Measurements from ENCODE around the gene ANKS3.

ANKS3 gene

GRCh38 chr16:4723071-4723767 is 10.9 kb downstream of the ANKS3 start:
- no peak overlapping the region for H2AK5ac ChIP-seq (ENCODE audit: low read depth, low read length)
- no peak overlapping the region for H3K14ac ChIP-seq (ENCODE audit: low read length)
- H3K36me3 ChIP-seq (replicated peaks in 1 of 2; ENCODE audit: control insufficient read depth in 2 of 2, insufficient read depth in 2 of 2, low read length in 2 of 2), result peaks cover 17 to 60% of the 10 kb centered on the region in 2 donors
- H3K4me2 ChIP-seq (ENCODE audit: insufficient read depth, low read length, poor library complexity, severe bottlenecking), result no peak overlapping the region
- no peaks in the 10 kb centered on the region for H3K27me3 ChIP-seq (ENCODE audit: control insufficient read depth in 3 of 3, insufficient read depth in 3 of 3, low read depth in 1 of 3, low read length in 3 of 3)
- H3K9me3 ChIP-seq (replicated peaks in 1 of 2; ENCODE audit: control insufficient read depth in 2 of 2, insufficient read depth in 1 of 2, low read depth in 1 of 2, low read length in 2 of 2), result no peaks in the 10 kb centered on the region
- no peak overlapping the region for H3K18ac ChIP-seq (ENCODE audit: low read length)
- no peak overlapping the region for H2BK5ac ChIP-seq (ENCODE audit: low read length)
- H2AFZ ChIP-seq (ENCODE audit: low read length), result no peak overlapping the region
- no peak overlapping the region for H2BK12ac ChIP-seq (ENCODE audit: low read length)
- H3K9ac ChIP-seq (ENCODE audit: low read depth, low read length, poor library complexity), result no peak overlapping the region
- H2BK15ac ChIP-seq (ENCODE audit: low read length), result no peak overlapping the region
- no peak overlapping the region for H3K4me3 ChIP-seq (ENCODE audit: low read length in 2 of 2)
- no peak overlapping the region for H2BK120ac ChIP-seq (ENCODE audit: low read depth, low read length)
- H4K8ac ChIP-seq (ENCODE audit: low read depth, low read length), result no peak overlapping the region
- H3K4me1 ChIP-seq (ENCODE audit: control insufficient read depth in 2 of 2, insufficient read depth in 1 of 2, low read depth in 1 of 2, low read length in 2 of 2), result no peaks in the 10 kb centered on the region
- H3K27ac ChIP-seq (replicated peaks; ENCODE audit: low read length), result no peak overlapping the region
- peak overlapping the region; percentile 65 for H3K23ac ChIP-seq (ENCODE audit: low read depth, low read length, poor library complexity)
- no CpG with 5 or more reads among the region's 14 CpGs for WGBS, 2 donors (ENCODE audit: extremely low coverage in 2 of 2, insufficient read length in 2 of 2, insufficient replicate concordance in 1 of 2)
- H4K91ac ChIP-seq (ENCODE audit: low read depth, low read length, poor library complexity), result no peak overlapping the region
- DNase-seq (ENCODE audit: low spot score), result no peak
- no peak overlapping the region for H3K4ac ChIP-seq (ENCODE audit: low read length)
- H3K79me1 ChIP-seq (ENCODE audit: low read depth, low read length), result peaks cover 11% of the 10 kb centered on the region

DNA sequence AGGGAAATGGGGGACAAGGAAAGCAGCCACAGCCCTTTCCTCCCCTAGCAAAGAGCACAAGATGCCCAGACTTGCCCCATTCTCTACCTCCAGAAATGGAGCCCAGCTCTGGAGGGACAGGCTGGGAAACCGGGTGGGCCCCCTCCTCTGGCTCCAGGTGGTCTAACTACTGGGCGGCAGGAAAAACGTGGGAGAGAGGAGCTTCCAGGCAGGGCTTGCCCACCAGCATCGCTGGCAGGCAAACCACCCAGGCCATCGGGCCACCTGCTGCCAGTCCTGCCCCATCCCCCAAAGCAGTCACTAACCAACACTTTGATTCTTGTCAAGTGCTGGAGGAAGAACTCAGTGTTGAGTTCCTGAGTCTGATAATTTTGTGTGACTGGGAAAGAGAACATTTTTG is 15.6 kb downstream of the ANKS3 start:
- no CpG with 5 or more reads among the region's 5 CpGs for WGBS, 2 donors (ENCODE audit: extremely low coverage in 2 of 2, insufficient read length in 2 of 2, insufficient replicate concordance in 1 of 2)
- Histone ChIP-seq H3K4me1 (ENCODE audit: control insufficient read depth in 2 of 2, insufficient read depth in 1 of 2, low read depth in 1 of 2, low read length in 2 of 2) (no peaks in the 10 kb centered on the region), H3K27me3 (ENCODE audit: control insufficient read depth in 3 of 3, insufficient read depth in 3 of 3, low read depth in 1 of 3, low read length in 3 of 3) (no peaks in the 10 kb centered on the region), H3K4me3 (ENCODE audit: low read length in 2 of 2) (no peak overlapping the region), H3K9ac (ENCODE audit: low read depth, low read length, poor library complexity) (no peak overlapping the region), H3K79me1 (ENCODE audit: low read depth, low read length) (peaks cover 3% of the 10 kb centered on the region), H3K23ac (ENCODE audit: low read depth, low read length, poor library complexity) (no peak overlapping the region), H3K4ac (ENCODE audit: low read length) (no peak overlapping the region), H2AFZ (ENCODE audit: low read length) (no peak overlapping the region), H3K27ac (replicated peaks; ENCODE audit: low read length) (no peak overlapping the region), H2BK5ac (ENCODE audit: low read length) (no peak overlapping the region), H4K8ac (ENCODE audit: low read depth, low read length) (no peak overlapping the region), H3K4me2 (ENCODE audit: insufficient read depth, low read length, poor library complexity, severe bottlenecking) (no peak overlapping the region), H2BK15ac (ENCODE audit: low read length) (no peak overlapping the region), H2BK12ac (ENCODE audit: low read length) (no peak overlapping the region), H4K91ac (ENCODE audit: low read depth, low read length, poor library complexity) (no peak overlapping the region), H3K14ac (ENCODE audit: low read length) (no peak overlapping the region), H2AK5ac (ENCODE audit: low read depth, low read length) (no peak overlapping the region), H2BK120ac (ENCODE audit: low read depth, low read length) (no peak overlapping the region), H3K9me3 (replicated peaks in 1 of 2; ENCODE audit: control insufficient read depth in 2 of 2, insufficient read depth in 1 of 2, low read depth in 1 of 2, low read length in 2 of 2) (no peaks in the 10 kb centered on the region), H3K18ac (ENCODE audit: low read length) (no peak overlapping the region), H3K36me3 (replicated peaks in 1 of 2; ENCODE audit: control insufficient read depth in 2 of 2, insufficient read depth in 2 of 2, low read length in 2 of 2) (peaks cover 12 to 40% of the 10 kb centered on the region in 2 donors)
- no peak for DNase-seq (ENCODE audit: low spot score)

DNA sequence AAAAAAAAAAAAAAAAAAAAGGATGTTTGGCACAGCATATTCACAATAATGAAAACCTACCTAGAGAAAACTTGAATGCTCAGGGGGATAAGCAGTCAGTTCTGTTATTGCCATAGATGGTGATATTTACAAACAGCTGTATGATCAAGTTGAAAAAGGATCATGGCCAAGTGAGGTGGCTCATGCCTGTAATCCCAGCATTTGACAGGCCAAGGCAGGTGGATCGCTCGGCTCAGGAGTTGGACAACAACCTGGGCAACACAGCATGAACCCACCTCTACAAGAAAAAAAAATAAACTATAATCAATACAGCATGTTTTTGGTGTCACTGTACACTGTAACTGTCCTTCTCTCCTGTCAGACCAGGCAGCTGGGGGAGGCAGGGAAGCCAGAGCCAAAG is 19.1 kb downstream of the ANKS3 start:
- H2BK120ac ChIP-seq (ENCODE audit: low read depth, low read length), result no peak overlapping the region
- peaks cover 3% of the 10 kb centered on the region for H3K79me1 ChIP-seq (ENCODE audit: low read depth, low read length)
- H3K4me2 ChIP-seq (ENCODE audit: insufficient read depth, low read length, poor library complexity, severe bottlenecking), result no peak overlapping the region
- H2AFZ ChIP-seq (ENCODE audit: low read length), result no peak overlapping the region
- H2AK5ac ChIP-seq (ENCODE audit: low read depth, low read length), result no peak overlapping the region
- no peaks in the 10 kb centered on the region for H3K4me1 ChIP-seq (ENCODE audit: control insufficient read depth in 2 of 2, insufficient read depth in 1 of 2, low read depth in 1 of 2, low read length in 2 of 2)
- no peak overlapping the region for H3K27ac ChIP-seq (replicated peaks; ENCODE audit: low read length)
- WGBS, 2 donors (ENCODE audit: extremely low coverage in 2 of 2, insufficient read length in 2 of 2, insufficient replicate concordance in 1 of 2), result no CpG with 5 or more reads among the region's 2 CpGs
- H3K36me3 ChIP-seq (replicated peaks in 1 of 2; ENCODE audit: control insufficient read depth in 2 of 2, insufficient read depth in 2 of 2, low read length in 2 of 2), result peaks cover 10 to 56% of the 10 kb centered on the region in 2 donors
- no peak overlapping the region for H3K23ac ChIP-seq (ENCODE audit: low read depth, low read length, poor library complexity)
- DNase-seq (ENCODE audit: low spot score), result no peak
- no peak overlapping the region for H3K18ac ChIP-seq (ENCODE audit: low read length)
- no peaks in the 10 kb centered on the region for H3K27me3 ChIP-seq (ENCODE audit: control insufficient read depth in 3 of 3, insufficient read depth in 3 of 3, low read depth in 1 of 3, low read length in 3 of 3)
- H2BK15ac ChIP-seq (ENCODE audit: low read length), result no peak overlapping the region
- H3K9me3 ChIP-seq (replicated peaks in 1 of 2; ENCODE audit: control insufficient read depth in 2 of 2, insufficient read depth in 1 of 2, low read depth in 1 of 2, low read length in 2 of 2), result no peaks in the 10 kb centered on the region
- H3K4ac ChIP-seq (ENCODE audit: low read length), result no peak overlapping the region
- no peak overlapping the region for H4K8ac ChIP-seq (ENCODE audit: low read depth, low read length)
- H2BK12ac ChIP-seq (ENCODE audit: low read length), result no peak overlapping the region
- no peak overlapping the region for H4K91ac ChIP-seq (ENCODE audit: low read depth, low read length, poor library complexity)
- no peak overlapping the region for H3K4me3 ChIP-seq (ENCODE audit: low read length in 2 of 2)
- no peak overlapping the region for H3K9ac ChIP-seq (ENCODE audit: low read depth, low read length, poor library complexity)
- H3K14ac ChIP-seq (ENCODE audit: low read length), result no peak overlapping the region
- no peak overlapping the region for H2BK5ac ChIP-seq (ENCODE audit: low read length)

DNA sequence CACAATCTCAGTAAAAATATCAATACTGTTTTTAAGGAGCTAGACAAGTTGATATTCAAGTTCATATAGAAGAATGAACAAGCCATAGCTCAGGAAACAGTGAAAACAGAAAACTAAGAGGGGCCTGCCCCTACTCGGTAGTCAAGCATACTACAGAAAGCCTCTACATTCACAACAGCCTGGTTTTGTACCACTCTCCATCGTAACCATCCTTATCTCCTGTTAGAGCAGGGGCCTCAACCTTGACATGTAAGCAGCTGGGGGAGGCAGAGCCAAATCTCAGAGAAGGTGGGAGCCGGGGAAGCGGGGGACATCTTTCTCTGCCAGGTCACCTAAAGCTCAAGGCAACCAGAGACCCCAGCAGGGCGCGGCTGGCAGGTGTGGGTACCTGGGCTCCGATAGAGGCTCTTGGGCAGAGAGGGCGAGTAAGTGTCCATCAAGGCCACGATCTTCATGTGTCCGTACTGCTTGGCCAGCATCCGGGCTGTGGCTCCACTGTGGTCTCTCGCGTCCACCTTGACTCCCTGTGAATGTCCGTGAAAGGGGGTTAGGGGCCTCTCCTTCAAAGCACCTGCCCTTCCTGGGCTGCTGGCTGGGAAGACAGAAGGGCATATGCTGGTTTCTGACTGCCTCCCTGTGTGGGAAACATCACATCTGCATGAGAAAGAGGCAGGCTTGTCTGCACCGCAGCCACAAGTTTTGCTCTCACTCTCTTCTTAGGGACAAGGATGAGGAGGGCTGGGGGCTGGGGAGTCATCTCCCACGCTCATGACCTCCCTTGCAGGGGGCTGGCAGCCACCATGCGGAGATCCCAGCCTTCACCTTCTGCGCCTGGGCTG is 20.2 kb downstream of the ANKS3 start:
- H2BK5ac ChIP-seq (ENCODE audit: low read length), result peak overlapping the region; percentile 82
- no peak overlapping the region for H3K27ac ChIP-seq (replicated peaks; ENCODE audit: low read length)
- no peak overlapping the region for H2AK5ac ChIP-seq (ENCODE audit: low read depth, low read length)
- WGBS, 2 donors (ENCODE audit: extremely low coverage in 2 of 2, insufficient read length in 2 of 2, insufficient replicate concordance in 1 of 2), result no CpG with 5 or more reads among the region's 18 CpGs
- no peak overlapping the region for H2BK12ac ChIP-seq (ENCODE audit: low read length)
- no peak overlapping the region for H2BK15ac ChIP-seq (ENCODE audit: low read length)
- no peak overlapping the region for H4K91ac ChIP-seq (ENCODE audit: low read depth, low read length, poor library complexity)
- no peak overlapping the region for H3K4ac ChIP-seq (ENCODE audit: low read length)
- no peak overlapping the region for H2BK120ac ChIP-seq (ENCODE audit: low read depth, low read length)
- no peak overlapping the region for H3K4me2 ChIP-seq (ENCODE audit: insufficient read depth, low read length, poor library complexity, severe bottlenecking)
- H3K23ac ChIP-seq (ENCODE audit: low read depth, low read length, poor library complexity), result peak overlapping the region; percentile 65
- peak overlapping the region; percentile 21 for H3K9ac ChIP-seq (ENCODE audit: low read depth, low read length, poor library complexity)
- H2AFZ ChIP-seq (ENCODE audit: low read length), result no peak overlapping the region
- H3K79me1 ChIP-seq (ENCODE audit: low read depth, low read length), result peaks cover 3% of the 10 kb centered on the region
- peaks cover 13 to 57% of the 10 kb centered on the region in 2 donors for H3K36me3 ChIP-seq (replicated peaks in 1 of 2; ENCODE audit: control insufficient read depth in 2 of 2, insufficient read depth in 2 of 2, low read length in 2 of 2)
- no peaks in the 10 kb centered on the region for H3K27me3 ChIP-seq (ENCODE audit: control insufficient read depth in 3 of 3, insufficient read depth in 3 of 3, low read depth in 1 of 3, low read length in 3 of 3)
- no peak overlapping the region for H3K18ac ChIP-seq (ENCODE audit: low read length)
- no peaks in the 10 kb centered on the region for H3K9me3 ChIP-seq (replicated peaks in 1 of 2; ENCODE audit: control insufficient read depth in 2 of 2, insufficient read depth in 1 of 2, low read depth in 1 of 2, low read length in 2 of 2)
- no peak overlapping the region for H3K14ac ChIP-seq (ENCODE audit: low read length)
- no peak for DNase-seq (ENCODE audit: low spot score)
- H4K8ac ChIP-seq (ENCODE audit: low read depth, low read length), result no peak overlapping the region
- H3K4me1 ChIP-seq (ENCODE audit: control insufficient read depth in 2 of 2, insufficient read depth in 1 of 2, low read depth in 1 of 2, low read length in 2 of 2), result no peaks in the 10 kb centered on the region
- no peak overlapping the region for H3K4me3 ChIP-seq (ENCODE audit: low read length in 2 of 2)

Measured in neuronal stem cell (in vitro differentiated cells).